ENCODE results near the gene SVOP. TPM values are rescaled to one million over a fixed set of nuclear protein-coding genes. Genes with fewer than 3 reads are reported as not detected.

The SVOP gene
- total and polyA plus RNA-seq, 2 experiments from 2014 or later: not detected

DNA sequence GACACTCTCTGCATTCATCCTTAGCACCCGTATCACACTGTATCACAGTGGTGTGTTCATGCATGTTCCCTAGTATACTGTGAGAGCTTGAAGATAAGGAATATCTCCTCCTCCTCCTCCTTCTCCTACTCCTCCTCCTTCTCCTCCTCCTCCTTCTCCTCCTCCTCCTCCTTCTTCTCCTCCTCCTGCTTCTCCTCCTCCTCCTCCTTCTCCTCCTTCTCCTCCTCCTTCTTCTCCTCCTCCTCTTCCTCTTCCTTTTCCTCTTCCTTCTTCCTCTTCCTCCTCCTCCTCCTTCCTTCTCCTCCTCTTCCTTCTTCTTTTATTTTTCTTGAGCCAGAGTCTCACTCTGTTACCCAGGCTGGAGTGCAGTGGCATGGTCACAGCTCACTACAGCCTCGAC lies 113.9 kb downstream of the SVOP start:
- no peak for TF ChIP-seq EZH2 (IDR thresholded peaks at IDR 0.05; ENCODE audit: insufficient read depth, poor library complexity, severe bottlenecking)
- no peak for TF ChIP-seq EZH2phosphoT487 (IDR thresholded peaks at IDR 0.05; ENCODE audit: insufficient read depth, low read depth)
- no peak for DNase-seq
- Histone ChIP-seq H3K4me2 (ENCODE audit: unreplicated experiment) (no peak overlapping the region), H2AFZ (no peak overlapping the region), H4K20me1 (ENCODE audit: insufficient read depth) (no peaks in the 10 kb centered on the region), H3K9me3 (ENCODE audit: low read depth) (no peaks in the 10 kb centered on the region), H3F3A (ENCODE audit: insufficient read depth) (no peaks in the 10 kb centered on the region), H3K4me3 (no peak overlapping the region), H3K9me2 (ENCODE audit: insufficient read depth) (no peaks in the 10 kb centered on the region), H3K36me3 (ENCODE audit: low read depth) (no peaks in the 10 kb centered on the region), H3K27me3 (replicated peaks; ENCODE audit: insufficient read depth) (no peaks in the 10 kb centered on the region), H3K27ac (no peak overlapping the region), H3K9ac (no peak overlapping the region), H3K4me1 (ENCODE audit: insufficient read depth) (no peaks in the 10 kb centered on the region), H3K79me2 (ENCODE audit: insufficient read depth) (no peaks in the 10 kb centered on the region)
- 47 to 51% methylated on average over 2 of the region's 2 CpGs for WGBS, 2 experiments (ENCODE audit: low coverage in 1 of 2, low lambda C conversion rate in 2 of 2, missing lambda C conversion rate in 2 of 2)
- in situ Hi-C loops (cut with MboI): no loop called here

DNA sequence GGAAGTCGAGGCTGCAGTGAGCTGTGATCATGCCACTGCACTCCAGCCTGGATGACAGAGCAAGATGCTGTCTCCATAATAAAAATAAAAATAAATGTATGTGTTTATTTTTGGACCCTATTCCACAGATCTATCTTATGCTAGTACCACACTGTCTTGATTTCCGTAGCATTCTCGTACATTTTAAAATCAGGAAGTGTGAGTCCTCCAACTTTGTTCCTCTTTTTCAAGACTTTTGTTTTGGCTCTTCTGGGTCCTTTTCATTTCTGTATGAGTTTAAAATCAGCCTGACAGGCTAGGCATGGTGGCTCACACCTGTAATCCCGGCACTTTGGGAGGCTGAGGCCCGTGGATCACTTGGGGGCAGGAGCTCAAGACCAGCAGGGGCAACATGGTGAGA lies 115.1 kb downstream of the SVOP start:
- in situ Hi-C loops (cut with MboI): no loop called here
- TF ChIP-seq EZH2 (IDR thresholded peaks at IDR 0.05; ENCODE audit: insufficient read depth, poor library complexity, severe bottlenecking): no peak
- TF ChIP-seq EZH2phosphoT487 (IDR thresholded peaks at IDR 0.05; ENCODE audit: insufficient read depth, low read depth): no peak
- Histone ChIP-seq H3K27me3 (replicated peaks; ENCODE audit: insufficient read depth) (no peaks in the 10 kb centered on the region), H3K79me2 (ENCODE audit: insufficient read depth) (no peaks in the 10 kb centered on the region), H3F3A (ENCODE audit: insufficient read depth) (no peaks in the 10 kb centered on the region), H2AFZ (no peak overlapping the region), H3K4me1 (ENCODE audit: insufficient read depth) (no peaks in the 10 kb centered on the region), H3K27ac (no peak overlapping the region), H3K9ac (no peak overlapping the region), H3K36me3 (ENCODE audit: low read depth) (no peaks in the 10 kb centered on the region), H3K9me3 (ENCODE audit: low read depth) (no peaks in the 10 kb centered on the region), H3K4me2 (ENCODE audit: unreplicated experiment) (no peak overlapping the region), H3K4me3 (no peak overlapping the region), H3K9me2 (ENCODE audit: insufficient read depth) (no peaks in the 10 kb centered on the region), H4K20me1 (ENCODE audit: insufficient read depth) (no peaks in the 10 kb centered on the region)
- no peak for DNase-seq
- WGBS, 2 experiments (ENCODE audit: low coverage in 1 of 2, low lambda C conversion rate in 2 of 2, missing lambda C conversion rate in 2 of 2): 48 to 53% methylated on average over 5 of the region's 5 CpGs

DNA sequence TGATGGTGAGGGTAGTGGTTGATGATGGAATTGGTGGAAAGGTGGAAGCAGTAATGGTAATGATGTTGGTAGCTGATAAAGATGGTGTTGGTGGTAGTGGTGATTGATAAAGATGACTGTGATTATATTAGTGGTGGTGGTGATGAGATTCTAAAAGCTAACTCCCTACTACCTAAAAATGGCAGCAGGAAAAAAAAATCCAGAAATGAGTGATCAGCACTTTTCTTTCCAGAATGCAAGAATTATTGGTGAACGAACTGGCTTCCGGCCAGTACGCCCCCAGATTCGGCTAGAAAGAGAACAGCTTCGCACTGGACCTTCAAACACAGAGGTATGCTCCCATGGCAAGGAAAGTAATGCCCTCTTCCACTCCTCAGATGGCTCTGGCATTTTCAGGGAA lies 121.7 kb downstream of the SVOP start:
- DNase-seq: no peak
- H3K4me2 ChIP-seq (ENCODE audit: unreplicated experiment): no peak overlapping the region
- no peak overlapping the region for H3K27ac ChIP-seq
- H3K27me3 ChIP-seq (replicated peaks; ENCODE audit: insufficient read depth): no peaks in the 10 kb centered on the region
- no peaks in the 10 kb centered on the region for H3F3A ChIP-seq (ENCODE audit: insufficient read depth)
- H3K9me3 ChIP-seq (ENCODE audit: low read depth): no peaks in the 10 kb centered on the region
- H3K9me2 ChIP-seq (ENCODE audit: insufficient read depth): no peaks in the 10 kb centered on the region
- H3K79me2 ChIP-seq (ENCODE audit: insufficient read depth): no peaks in the 10 kb centered on the region
- H3K4me1 ChIP-seq (ENCODE audit: insufficient read depth): no peaks in the 10 kb centered on the region
- WGBS, 2 experiments (ENCODE audit: low coverage in 1 of 2, low lambda C conversion rate in 2 of 2, missing lambda C conversion rate in 2 of 2): 56 to 70% methylated on average over 5 of the region's 5 CpGs
- no peaks in the 10 kb centered on the region for H3K36me3 ChIP-seq (ENCODE audit: low read depth)
- no peak overlapping the region for H3K4me3 ChIP-seq
- no peak overlapping the region for H2AFZ ChIP-seq
- H4K20me1 ChIP-seq (ENCODE audit: insufficient read depth): no peaks in the 10 kb centered on the region
- in situ Hi-C loops (cut with MboI): no loop called here
- TF ChIP-seq EZH2 (IDR thresholded peaks at IDR 0.05; ENCODE audit: insufficient read depth, poor library complexity, severe bottlenecking): no peak
- H3K9ac ChIP-seq: no peak overlapping the region

DNA sequence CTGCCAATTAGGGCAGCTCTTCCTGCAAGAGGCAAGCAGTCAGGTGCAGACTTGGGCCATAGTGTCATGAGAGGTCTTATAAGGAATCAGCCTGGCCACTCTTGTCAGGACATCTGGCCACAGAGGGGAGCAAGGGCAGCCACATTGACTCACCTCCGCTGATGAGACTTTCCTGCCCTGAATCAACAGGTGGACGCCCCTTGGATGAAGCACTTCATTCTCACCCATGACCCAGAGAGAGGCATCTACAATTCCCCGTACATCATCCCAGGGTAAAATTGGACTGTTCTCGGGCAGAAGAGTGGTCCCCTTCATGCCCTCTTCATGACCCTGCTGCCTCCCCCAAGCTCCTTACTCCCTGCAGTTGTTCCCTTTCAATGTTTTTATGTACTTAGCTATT lies 124.1 kb downstream of the SVOP start:
- H4K20me1 ChIP-seq (ENCODE audit: insufficient read depth): no peaks in the 10 kb centered on the region
- H3K4me3 ChIP-seq: no peak overlapping the region
- no peaks in the 10 kb centered on the region for H3K9me3 ChIP-seq (ENCODE audit: low read depth)
- in situ Hi-C loops (cut with MboI): no loop called here
- no peak overlapping the region for H3K4me2 ChIP-seq (ENCODE audit: unreplicated experiment)
- H3K36me3 ChIP-seq (ENCODE audit: low read depth): no peaks in the 10 kb centered on the region
- no peaks in the 10 kb centered on the region for H3K27me3 ChIP-seq (replicated peaks; ENCODE audit: insufficient read depth)
- no peaks in the 10 kb centered on the region for H3K79me2 ChIP-seq (ENCODE audit: insufficient read depth)
- WGBS, 2 experiments (ENCODE audit: low coverage in 1 of 2, low lambda C conversion rate in 2 of 2, missing lambda C conversion rate in 2 of 2): 51 to 64% methylated on average over 4 of the region's 4 CpGs
- no peak for TF ChIP-seq EZH2phosphoT487 (IDR thresholded peaks at IDR 0.05; ENCODE audit: insufficient read depth, low read depth)
- no peak for TF ChIP-seq EZH2 (IDR thresholded peaks at IDR 0.05; ENCODE audit: insufficient read depth, poor library complexity, severe bottlenecking)
- no peaks in the 10 kb centered on the region for H3K4me1 ChIP-seq (ENCODE audit: insufficient read depth)
- no peak overlapping the region for H3K9ac ChIP-seq
- no peaks in the 10 kb centered on the region for H3K9me2 ChIP-seq (ENCODE audit: insufficient read depth)
- no peak for DNase-seq
- no peaks in the 10 kb centered on the region for H3F3A ChIP-seq (ENCODE audit: insufficient read depth)
- no peak overlapping the region for H2AFZ ChIP-seq
- H3K27ac ChIP-seq: no peak overlapping the region

DNA sequence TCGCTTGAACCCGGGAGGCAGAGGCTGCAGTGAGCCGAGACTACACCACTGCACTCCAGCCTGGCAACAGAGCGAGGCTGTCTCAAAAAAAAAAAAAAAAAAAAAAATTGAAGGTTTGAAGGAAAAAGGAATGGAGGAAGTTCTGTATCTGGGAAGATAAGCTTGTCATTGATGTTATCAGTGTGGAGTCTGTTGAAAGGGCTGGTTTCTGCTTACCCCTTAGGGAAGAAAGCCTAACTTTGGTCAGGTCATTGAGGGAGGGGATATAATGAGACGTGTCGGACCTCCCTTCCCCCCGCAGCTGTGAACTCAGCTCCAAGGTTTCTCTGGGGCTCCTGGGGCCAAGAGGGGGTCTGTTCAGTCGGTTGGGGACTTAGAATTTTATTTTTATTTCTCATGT lies 124.5 kb downstream of the SVOP start:
- Histone ChIP-seq H3K9me2 (ENCODE audit: insufficient read depth) (no peaks in the 10 kb centered on the region), H3K27me3 (replicated peaks; ENCODE audit: insufficient read depth) (no peaks in the 10 kb centered on the region), H3K4me2 (ENCODE audit: unreplicated experiment) (no peak overlapping the region), H3K79me2 (ENCODE audit: insufficient read depth) (no peaks in the 10 kb centered on the region), H3K36me3 (ENCODE audit: low read depth) (no peaks in the 10 kb centered on the region), H3K9me3 (ENCODE audit: low read depth) (no peaks in the 10 kb centered on the region), H3K4me1 (ENCODE audit: insufficient read depth) (no peaks in the 10 kb centered on the region), H3K4me3 (no peak overlapping the region), H2AFZ (no peak overlapping the region), H3K9ac (no peak overlapping the region), H3F3A (ENCODE audit: insufficient read depth) (no peaks in the 10 kb centered on the region), H4K20me1 (ENCODE audit: insufficient read depth) (no peaks in the 10 kb centered on the region), H3K27ac (no peak overlapping the region)
- in situ Hi-C loops (cut with MboI): no loop called here
- no peak for DNase-seq
- no peak for TF ChIP-seq EZH2 (IDR thresholded peaks at IDR 0.05; ENCODE audit: insufficient read depth, poor library complexity, severe bottlenecking)
- no peak for TF ChIP-seq EZH2phosphoT487 (IDR thresholded peaks at IDR 0.05; ENCODE audit: insufficient read depth, low read depth)
- 52 to 61% methylated on average over 8 of the region's 8 CpGs for WGBS, 2 experiments (ENCODE audit: low coverage in 1 of 2, low lambda C conversion rate in 2 of 2, missing lambda C conversion rate in 2 of 2)
